ENCODE measurements around the gene WRAP73.

DNA sequence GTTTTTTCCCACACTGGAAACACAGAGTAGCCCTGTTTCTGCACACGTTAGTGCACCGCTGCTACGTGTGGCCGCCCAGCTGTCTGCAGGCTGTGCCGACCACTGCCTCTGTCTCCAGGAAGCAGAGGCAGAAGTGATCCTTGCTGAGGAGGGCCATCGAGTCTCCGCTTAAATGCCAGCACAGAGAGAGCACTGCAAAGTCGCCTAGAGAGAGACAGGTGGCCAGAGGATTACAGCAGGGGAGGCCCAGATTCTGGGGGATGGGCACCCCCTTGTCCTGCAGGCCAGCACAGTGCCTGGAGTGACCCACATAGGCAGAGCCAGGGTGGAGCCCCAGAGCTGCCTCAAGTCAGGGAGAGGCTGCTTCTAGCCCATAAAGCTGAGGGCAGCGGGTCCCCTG is 19.0 kb downstream of the WRAP73 start:
- TF ChIP-seq, protein P1, sequence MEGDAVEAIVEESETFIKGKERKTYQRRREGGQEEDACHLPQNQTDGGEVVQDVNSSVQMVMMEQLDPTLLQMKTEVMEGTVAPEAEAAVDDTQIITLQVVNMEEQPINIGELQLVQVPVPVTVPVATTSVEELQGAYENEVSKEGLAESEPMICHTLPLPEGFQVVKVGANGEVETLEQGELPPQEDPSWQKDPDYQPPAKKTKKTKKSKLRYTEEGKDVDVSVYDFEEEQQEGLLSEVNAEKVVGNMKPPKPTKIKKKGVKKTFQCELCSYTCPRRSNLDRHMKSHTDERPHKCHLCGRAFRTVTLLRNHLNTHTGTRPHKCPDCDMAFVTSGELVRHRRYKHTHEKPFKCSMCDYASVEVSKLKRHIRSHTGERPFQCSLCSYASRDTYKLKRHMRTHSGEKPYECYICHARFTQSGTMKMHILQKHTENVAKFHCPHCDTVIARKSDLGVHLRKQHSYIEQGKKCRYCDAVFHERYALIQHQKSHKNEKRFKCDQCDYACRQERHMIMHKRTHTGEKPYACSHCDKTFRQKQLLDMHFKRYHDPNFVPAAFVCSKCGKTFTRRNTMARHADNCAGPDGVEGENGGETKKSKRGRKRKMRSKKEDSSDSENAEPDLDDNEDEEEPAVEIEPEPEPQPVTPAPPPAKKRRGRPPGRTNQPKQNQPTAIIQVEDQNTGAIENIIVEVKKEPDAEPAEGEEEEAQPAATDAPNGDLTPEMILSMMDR (IDR thresholded peaks at IDR 0.05 in 2 of 3, conservative IDR thresholded peaks at IDR 0.05 in 1 of 3; ENCODE audit: borderline replicate concordance in 1 of 3, insufficient read depth in 1 of 3, low read depth in 2 of 3, low read length in 2 of 3) = no peak
- TF ChIP-seq POLR2A (IDR thresholded peaks at IDR 0.05; ENCODE audit: borderline replicate concordance, extremely low read depth, insufficient read depth, insufficient read length) (no peak), YY1 (IDR thresholded peaks at IDR 0.05; ENCODE audit: extremely low read depth, insufficient replicate concordance, low read depth, low read length) (no peak), EZH2 (IDR thresholded peaks at IDR 0.05) (no peak), SIN3A (IDR thresholded peaks at IDR 0.05; ENCODE audit: low read depth) (no peak), JUND (IDR thresholded peaks at IDR 0.05) (no peak), RAD21 (IDR thresholded peaks at IDR 0.05; ENCODE audit: low read depth) (no peak), EZH2phosphoT487 (IDR thresholded peaks at IDR 0.05; ENCODE audit: borderline replicate concordance) (no peak), ZFX (IDR thresholded peaks at IDR 0.05) (no peak), POLR2AphosphoS5 (IDR thresholded peaks at IDR 0.05; ENCODE audit: low read depth, low read length) (no peak), CEBPB (IDR thresholded peaks at IDR 0.05; ENCODE audit: low read depth) (no peak)
- TF ChIP-seq, protein P2, sequence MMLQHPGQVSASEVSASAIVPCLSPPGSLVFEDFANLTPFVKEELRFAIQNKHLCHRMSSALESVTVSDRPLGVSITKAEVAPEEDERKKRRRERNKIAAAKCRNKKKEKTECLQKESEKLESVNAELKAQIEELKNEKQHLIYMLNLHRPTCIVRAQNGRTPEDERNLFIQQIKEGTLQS (IDR thresholded peaks at IDR 0.05) = no peak
- TF ChIP-seq, protein P3, sequence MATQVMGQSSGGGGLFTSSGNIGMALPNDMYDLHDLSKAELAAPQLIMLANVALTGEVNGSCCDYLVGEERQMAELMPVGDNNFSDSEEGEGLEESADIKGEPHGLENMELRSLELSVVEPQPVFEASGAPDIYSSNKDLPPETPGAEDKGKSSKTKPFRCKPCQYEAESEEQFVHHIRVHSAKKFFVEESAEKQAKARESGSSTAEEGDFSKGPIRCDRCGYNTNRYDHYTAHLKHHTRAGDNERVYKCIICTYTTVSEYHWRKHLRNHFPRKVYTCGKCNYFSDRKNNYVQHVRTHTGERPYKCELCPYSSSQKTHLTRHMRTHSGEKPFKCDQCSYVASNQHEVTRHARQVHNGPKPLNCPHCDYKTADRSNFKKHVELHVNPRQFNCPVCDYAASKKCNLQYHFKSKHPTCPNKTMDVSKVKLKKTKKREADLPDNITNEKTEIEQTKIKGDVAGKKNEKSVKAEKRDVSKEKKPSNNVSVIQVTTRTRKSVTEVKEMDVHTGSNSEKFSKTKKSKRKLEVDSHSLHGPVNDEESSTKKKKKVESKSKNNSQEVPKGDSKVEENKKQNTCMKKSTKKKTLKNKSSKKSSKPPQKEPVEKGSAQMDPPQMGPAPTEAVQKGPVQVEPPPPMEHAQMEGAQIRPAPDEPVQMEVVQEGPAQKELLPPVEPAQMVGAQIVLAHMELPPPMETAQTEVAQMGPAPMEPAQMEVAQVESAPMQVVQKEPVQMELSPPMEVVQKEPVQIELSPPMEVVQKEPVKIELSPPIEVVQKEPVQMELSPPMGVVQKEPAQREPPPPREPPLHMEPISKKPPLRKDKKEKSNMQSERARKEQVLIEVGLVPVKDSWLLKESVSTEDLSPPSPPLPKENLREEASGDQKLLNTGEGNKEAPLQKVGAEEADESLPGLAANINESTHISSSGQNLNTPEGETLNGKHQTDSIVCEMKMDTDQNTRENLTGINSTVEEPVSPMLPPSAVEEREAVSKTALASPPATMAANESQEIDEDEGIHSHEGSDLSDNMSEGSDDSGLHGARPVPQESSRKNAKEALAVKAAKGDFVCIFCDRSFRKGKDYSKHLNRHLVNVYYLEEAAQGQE (IDR thresholded peaks at IDR 0.05; ENCODE audit: low read depth) = no peak
- TF ChIP-seq, protein P4, sequence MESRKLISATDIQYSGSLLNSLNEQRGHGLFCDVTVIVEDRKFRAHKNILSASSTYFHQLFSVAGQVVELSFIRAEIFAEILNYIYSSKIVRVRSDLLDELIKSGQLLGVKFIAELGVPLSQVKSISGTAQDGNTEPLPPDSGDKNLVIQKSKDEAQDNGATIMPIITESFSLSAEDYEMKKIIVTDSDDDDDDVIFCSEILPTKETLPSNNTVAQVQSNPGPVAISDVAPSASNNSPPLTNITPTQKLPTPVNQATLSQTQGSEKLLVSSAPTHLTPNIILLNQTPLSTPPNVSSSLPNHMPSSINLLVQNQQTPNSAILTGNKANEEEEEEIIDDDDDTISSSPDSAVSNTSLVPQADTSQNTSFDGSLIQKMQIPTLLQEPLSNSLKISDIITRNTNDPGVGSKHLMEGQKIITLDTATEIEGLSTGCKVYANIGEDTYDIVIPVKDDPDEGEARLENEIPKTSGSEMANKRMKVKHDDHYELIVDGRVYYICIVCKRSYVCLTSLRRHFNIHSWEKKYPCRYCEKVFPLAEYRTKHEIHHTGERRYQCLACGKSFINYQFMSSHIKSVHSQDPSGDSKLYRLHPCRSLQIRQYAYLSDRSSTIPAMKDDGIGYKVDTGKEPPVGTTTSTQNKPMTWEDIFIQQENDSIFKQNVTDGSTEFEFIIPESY (IDR thresholded peaks at IDR 0.05; ENCODE audit: extremely low read depth, insufficient replicate concordance, low read length) = no peak
